ENCODE data around the gene DHRS12. TPM values are rescaled to one million over a fixed set of nuclear protein-coding genes. Genes with fewer than 3 reads are reported as not detected.
A peak's percentile ranks its signal among the peaks of the same experiment; 100 is the strongest.

The DHRS12 gene, protein sequence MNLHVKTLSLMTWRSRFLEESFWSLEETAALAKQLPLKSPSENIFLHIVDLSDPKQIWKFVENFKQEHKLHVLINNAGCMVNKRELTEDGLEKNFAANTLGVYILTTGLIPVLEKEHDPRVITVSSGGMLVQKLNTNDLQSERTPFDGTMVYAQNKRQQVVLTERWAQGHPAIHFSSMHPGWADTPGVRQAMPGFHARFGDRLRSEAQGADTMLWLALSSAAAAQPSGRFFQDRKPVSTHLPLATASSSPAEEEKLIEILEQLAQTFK
- total RNA-seq (10 to 100 TPM; 11.4 to 16.8 TPM), polyA plus RNA-seq (ENCODE audit: insufficient read depth, low read depth, low replicate concordance) (15.9 TPM)
- long read RNA-seq, donor 1, partial matches to known transcripts, result 0 of 1 reads
- long read RNA-seq, donor 1, other reads (novel, unspliced or antisense), result 0 of 1 reads
- long read RNA-seq, donor 2, partial matches to known transcripts, result 0 of 1 reads
- long read RNA-seq, donor 2, other reads (novel, unspliced or antisense), result 0 of 1 reads

DNA sequence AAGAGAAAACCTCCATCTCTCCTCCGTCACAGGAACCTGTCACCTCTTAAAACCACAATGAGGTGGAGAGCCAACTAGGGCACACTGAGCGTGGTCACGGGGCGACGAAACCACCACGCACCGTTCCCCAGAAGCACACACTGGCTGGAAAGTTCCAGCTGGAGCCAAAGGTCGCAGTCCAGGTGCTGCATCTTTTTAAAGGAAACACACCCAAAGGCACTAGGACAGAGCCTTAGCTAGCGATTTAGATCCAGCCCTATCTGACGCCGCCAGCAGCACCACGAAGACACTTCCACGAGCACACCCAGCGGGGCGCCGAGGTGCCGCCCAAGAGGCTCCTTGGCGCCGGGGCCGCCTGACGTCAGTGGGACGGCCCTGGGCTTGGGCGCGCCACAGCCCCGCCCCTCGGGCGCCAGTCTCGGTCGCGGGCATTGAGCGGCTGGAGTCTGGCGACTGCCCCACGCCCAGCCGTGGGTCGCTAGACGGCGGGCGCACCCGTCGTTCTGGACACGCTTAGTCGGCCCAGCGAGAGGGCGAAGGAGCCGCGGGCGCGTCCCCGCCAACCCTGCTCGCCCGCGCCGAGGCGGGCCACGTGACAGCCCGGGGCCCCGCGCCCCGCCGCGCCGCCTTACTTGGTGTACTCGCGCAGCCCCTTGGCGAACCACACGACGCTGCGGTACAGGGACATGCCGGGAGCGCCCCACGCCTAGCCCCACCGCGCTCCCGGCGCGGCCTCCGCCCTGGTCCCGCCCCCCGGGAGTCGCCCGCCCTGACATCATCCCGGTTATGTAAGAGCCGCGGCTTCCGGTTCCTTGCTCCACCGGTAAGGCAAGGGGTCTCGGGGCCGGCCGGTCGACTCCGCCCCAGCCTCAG lies at the start of gene DHRS12:
Gene DHRS12 (minus strand): TSS at position 742 of the 873 bp plus-strand sequence. CDS start 4,504 bp downstream, outside the sequence.
- peak; percentile 93 for DNase-seq
- Histone ChIP-seq H3K9me3 (no peaks in the 10 kb centered on the region), H3K27ac (peak within 1 kb of the TSS; percentile 97 to 99), H3K36me3 (ENCODE audit: low read depth, missing control alignments) (no peaks in the 10 kb centered on the region), H3K4me1 (peaks cover 30% of the 10 kb centered on the region), H3K27me3 (no peaks in the 10 kb centered on the region), H3K4me3 (peak within 1 kb of the TSS; percentile 81 to 95)
- TF ChIP-seq CTCF (IDR thresholded peaks at IDR 0.05), result no peak
- TF ChIP-seq POLR2A (IDR thresholded peaks at IDR 0.05), result peak; percentile 35
- WGBS, 2 donors, result 1% methylated on average over 45 of the region's 91 CpGs; no CpG with 5 or more reads in 1 of the 2 donors
- intact Hi-C loops (cut with DNase I; ENCODE audit: low total_unique reads), result loop anchor here (5.0 kb wide), 1 partner anchor 351 kb away; the partner anchor contains the start of gene INTS6

GRCh38 chr13:51849145-51850101 lies 45.5 kb upstream of the DHRS12 start:
- no peaks in the 10 kb centered on the region for H3K36me3 ChIP-seq (ENCODE audit: low read depth, missing control alignments)
- WGBS, 2 donors, result 62 to 66% methylated on average over 20 to 21 of the region's 21 CpGs
- H3K27me3 ChIP-seq, result no peaks in the 10 kb centered on the region
- intact Hi-C loops (cut with DNase I; ENCODE audit: low total_unique reads), result no loop called here
- peak; percentile 45 for DNase-seq
- no peaks in the 10 kb centered on the region for H3K4me1 ChIP-seq
- H3K9me3 ChIP-seq, result no peaks in the 10 kb centered on the region
- H3K4me3 ChIP-seq, result no peak overlapping the region
- H3K27ac ChIP-seq, result no peak overlapping the region
- TF ChIP-seq POLR2A (IDR thresholded peaks at IDR 0.05) (no peak), CTCF (IDR thresholded peaks at IDR 0.05) (peak in 1 of 3 experiments; percentile 46)

DNA sequence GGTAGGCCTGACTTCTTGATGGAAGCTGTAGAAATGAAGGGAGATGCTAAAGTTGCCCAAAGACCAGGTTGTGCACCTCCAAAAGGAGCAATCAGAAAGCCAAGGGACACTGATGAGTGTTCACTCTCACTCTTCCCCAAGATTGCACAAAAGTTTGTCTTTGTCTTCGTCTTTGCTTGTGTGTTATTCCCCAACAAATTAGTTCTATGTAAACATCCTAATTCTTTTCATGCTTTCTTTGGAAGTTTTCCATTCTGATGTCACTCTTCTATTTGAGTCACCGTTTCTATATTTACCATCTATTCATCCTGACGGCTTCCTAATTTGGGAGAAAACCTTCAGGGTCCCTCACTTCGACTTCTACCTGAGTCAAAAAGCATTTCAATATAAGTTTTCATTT lies 44.7 kb upstream of the DHRS12 start:
- 74 to 79% methylated on average over 4 of the region's 4 CpGs for WGBS, 2 donors
- Histone ChIP-seq H3K27ac (no peak overlapping the region), H3K4me1 (no peaks in the 10 kb centered on the region), H3K4me3 (no peak overlapping the region), H3K36me3 (ENCODE audit: low read depth, missing control alignments) (no peaks in the 10 kb centered on the region), H3K9me3 (no peaks in the 10 kb centered on the region), H3K27me3 (no peaks in the 10 kb centered on the region)
- intact Hi-C loops (cut with DNase I; ENCODE audit: low total_unique reads), result no loop called here
- TF ChIP-seq CTCF (IDR thresholded peaks at IDR 0.05) (no peak), POLR2A (IDR thresholded peaks at IDR 0.05) (no peak)
- DNase-seq, result no peak

DNA sequence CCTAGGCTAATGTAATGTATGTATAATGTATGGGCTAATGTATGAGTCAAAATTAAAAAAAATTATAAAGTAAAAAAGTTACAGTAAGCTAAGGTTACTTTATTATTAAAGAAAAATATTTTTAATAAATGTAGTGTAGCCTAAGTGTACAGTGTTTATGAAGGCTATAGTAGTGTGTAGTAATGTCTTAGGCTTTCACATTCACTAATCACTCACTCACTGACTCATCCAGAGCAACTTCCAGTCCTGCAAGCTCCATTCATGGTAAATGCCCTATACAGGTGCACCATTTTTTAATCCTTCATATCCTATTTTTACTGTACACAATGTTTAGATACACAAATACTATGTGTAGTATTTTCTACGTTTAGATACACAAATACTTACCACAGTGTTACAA lies 42.8 kb upstream of the DHRS12 start:
- no peak for DNase-seq
- no peak overlapping the region for H3K4me3 ChIP-seq
- no peaks in the 10 kb centered on the region for H3K4me1 ChIP-seq
- H3K36me3 ChIP-seq (ENCODE audit: low read depth, missing control alignments), result no peaks in the 10 kb centered on the region
- TF ChIP-seq POLR2A (IDR thresholded peaks at IDR 0.05), result no peak
- TF ChIP-seq CTCF (IDR thresholded peaks at IDR 0.05), result no peak
- 85 to 88% methylated on average over 1 of the region's 1 CpG for whole genome bisulfite sequencing, 2 donors
- intact Hi-C loops (cut with DNase I; ENCODE audit: low total_unique reads), result no loop called here
- H3K27me3 ChIP-seq, result no peaks in the 10 kb centered on the region
- no peaks in the 10 kb centered on the region for H3K9me3 ChIP-seq
- no peak overlapping the region for H3K27ac ChIP-seq

All from testis (tissue), 5 donors.